ENCODE measurements around the gene NMT1.
"Not testable (repeated sequence)": the region's sequence is repeated elsewhere in the genome, so short reads cannot be mapped to it uniquely, and the experiment has no call there.

The NMT1 gene

GRCh38 chr17:45038728-45039634, 22.1 kb upstream of the NMT1 start:
- no peak for DNase-seq (ENCODE audit: low read depth)

- DNase-seq (ENCODE audit: low read depth): no peak
Observed at GRCh38 chr17:45040459-45040858, 20.7 kb upstream of the NMT1 start.

GRCh38 chr17:45042346-45043120, 18.6 kb upstream of the NMT1 start:
- DNase-seq (ENCODE audit: low read depth): no peak

- DNase-seq (ENCODE audit: low read depth): no peak
Observed at GRCh38 chr17:45043813-45044540, 17.1 kb upstream of the NMT1 start.

GRCh38 chr17:45046537-45047125, 14.5 kb upstream of the NMT1 start:
- no peak for DNase-seq (ENCODE audit: low read depth)

GRCh38 chr17:45048795-45049563, 12.1 kb upstream of the NMT1 start:
- no peak for DNase-seq (ENCODE audit: low read depth)

- no peak for DNase-seq (ENCODE audit: low read depth)
Observed at GRCh38 chr17:45050481-45051059, 10.5 kb upstream of the NMT1 start.

- peak; percentile 94 for DNase-seq (ENCODE audit: low read depth)
Observed at GRCh38 chr17:45051060-45051719, 9.9 kb upstream of the NMT1 start, which contains the start of gene DCAKD. Gene DCAKD (minus strand): TSS chr17:45051632. CDS start chr17:45034885, 16,747 bp downstream.

GRCh38 chr17:45051720-45052051, 9.4 kb upstream of the NMT1 start:
- not testable (repeated sequence) for DNase-seq (ENCODE audit: low read depth)

- DNase-seq (ENCODE audit: low read depth): no peak
Observed at GRCh38 chr17:45052052-45052772, 8.9 kb upstream of the NMT1 start.

- DNase-seq (ENCODE audit: low read depth): no peak
Observed at GRCh38 chr17:45060382-45060796, 728 bp upstream of the NMT1 start.

GRCh38 chr17:45061606-45062205, 589 bp downstream of the NMT1 start:
- no peak for DNase-seq (ENCODE audit: low read depth)

- DNase-seq (ENCODE audit: low read depth): no peak
Observed at GRCh38 chr17:45063198-45063597, 2.1 kb downstream of the NMT1 start.

GRCh38 chr17:45067637-45068036, 6.5 kb downstream of the NMT1 start:
- DNase-seq (ENCODE audit: low read depth): no peak

GRCh38 chr17:45070001-45070400, 8.9 kb downstream of the NMT1 start:
- no peak for DNase-seq (ENCODE audit: low read depth)

GRCh38 chr17:45070809-45071208, 9.7 kb downstream of the NMT1 start:
- DNase-seq (ENCODE audit: low read depth): no peak

- DNase-seq (ENCODE audit: low read depth): peak; percentile 83
Observed at GRCh38 chr17:45073414-45074070, 12.4 kb downstream of the NMT1 start.

- DNase-seq (ENCODE audit: low read depth): no peak
Observed at GRCh38 chr17:45077643-45078042, 16.5 kb downstream of the NMT1 start.

All from GM04504 (cell line).